GM12878 (cell line): Measurements from ENCODE around the gene DYNC2H1. TPM values are rescaled to one million over a fixed set of nuclear protein-coding genes. Genes with fewer than 3 reads are reported as not detected.

Experiments used
- JUND ChIP-seq: IDR thresholded peaks from 2 replicates; pipeline ENCODE4 v1.6.1; 2012; ENCODE audit warnings: low read depth, mild to moderate bottlenecking, low read length, improper control_type of control experiment, moderate library complexity
- MEF2A ChIP-seq: IDR thresholded peaks from 2 replicates; pipeline ENCODE4 v1.6.1; 2011; ENCODE audit warnings: low read depth, mild to moderate bottlenecking, low read length, moderate library complexity; ENCODE audit not compliant: insufficient read depth
- NR2F1 ChIP-seq: fragments of 450-650 bp; conservative IDR thresholded peaks from 2 replicates; pipeline ENCODE4 v1.6.1; 2017; ENCODE audit warnings: mild to moderate bottlenecking
- POLR2AphosphoS2 ChIP-seq: IDR thresholded peaks from 2 replicates; pipeline ENCODE4 v1.6.1; 2011; ENCODE audit warnings: low read depth, mild to moderate bottlenecking, low read length, improper control_type of control experiment, moderate library complexity
- PRDM15 ChIP-seq: fragments of 450-650 bp; formaldehyde crosslinking; IDR thresholded peaks from 2 replicates; pipeline ENCODE4 v1.4.0; 2020; ENCODE audit warnings: mild to moderate bottlenecking, moderate library complexity
- SRF ChIP-seq, 2 experiments: IDR thresholded peaks; 2 replicates each; pipeline ENCODE4 v1.6.1; 2011; ENCODE audit warnings: low read depth in 2 of 2, low read length in 2 of 2, mild to moderate bottlenecking in 1 of 2, moderate library complexity in 1 of 2
- WRNIP1 ChIP-seq: IDR thresholded peaks from 2 replicates; pipeline ENCODE4 v1.6.1; 2011; ENCODE audit warnings: low read depth, low read length, improper control_type of control experiment, borderline replicate concordance
- ZBTB40 ChIP-seq: fragments of 450-650 bp; IDR thresholded peaks from 2 replicates; pipeline ENCODE4 v1.6.1; 2016; ENCODE audit warnings: mild to moderate bottlenecking, moderate library complexity, borderline replicate concordance
- polyA plus RNA-seq, 11 experiments: library from polyadenylated mRNA; depleted of rRNA in 4 of 11; unstranded in 6 of 11; stranded (reverse) in 5 of 11; fragments of >200 nt; fragmentation: Nextera tagmentation in 4 of 11; fragmentation: Illumina TruSeq in 1 of 11; extraction: Ambion mirVana in 4 of 11; extraction: Trizol in 1 of 11; gene quantifications; 1 replicate in 1 of 11; 2 replicates in 10 of 11; pipeline versions ENCODE4 v1.2.1 to v1.2.3, GENCODE V29; 2011 to 2016; ENCODE audit warnings: inconsistent platforms in 2 of 11, missing spikeins in 2 of 11, low read depth in 1 of 11
- total RNA-seq, 4 experiments: library from RNA; depleted of rRNA in 3 of 4; stranded (reverse); fragments of >200 nt in 3 of 4; fragmentation: Illumina TruSeq in 1 of 4; extraction: Trizol in 1 of 4; gene quantifications; 2 replicates each; pipeline versions ENCODE4 v1.2.1 to v1.2.3, GENCODE V29; 2013 to 2021
- TF ChIP-seq, protein P1 (sequence below): fragments of 450-650 bp; IDR thresholded peaks from 2 replicates; pipeline ENCODE4 v1.6.1; 2017; ENCODE audit warnings: mild to moderate bottlenecking, moderate library complexity

Gene DYNC2H1
- total and polyA plus RNA-seq, 10 of the 15 experiments (the other 5 are each of a cell fraction or from before 2014, with no cell fraction given): 0.12 to 3.9 (median 0.23) TPM; not detected in 2

- no peak for TF ChIP-seq NR2F1
- TF ChIP-seq POLR2AphosphoS2: no peak
- TF ChIP-seq WRNIP1: no peak
- no peak for TF ChIP-seq PRDM15 (CRISPR knock-in tag)
- TF ChIP-seq ZBTB40: no peak
- TF ChIP-seq SRF (IDR thresholded peaks at IDR 0.05; ENCODE audit: low read depth in 2 of 2, low read length in 2 of 2): no peak
- TF ChIP-seq, protein P1, sequence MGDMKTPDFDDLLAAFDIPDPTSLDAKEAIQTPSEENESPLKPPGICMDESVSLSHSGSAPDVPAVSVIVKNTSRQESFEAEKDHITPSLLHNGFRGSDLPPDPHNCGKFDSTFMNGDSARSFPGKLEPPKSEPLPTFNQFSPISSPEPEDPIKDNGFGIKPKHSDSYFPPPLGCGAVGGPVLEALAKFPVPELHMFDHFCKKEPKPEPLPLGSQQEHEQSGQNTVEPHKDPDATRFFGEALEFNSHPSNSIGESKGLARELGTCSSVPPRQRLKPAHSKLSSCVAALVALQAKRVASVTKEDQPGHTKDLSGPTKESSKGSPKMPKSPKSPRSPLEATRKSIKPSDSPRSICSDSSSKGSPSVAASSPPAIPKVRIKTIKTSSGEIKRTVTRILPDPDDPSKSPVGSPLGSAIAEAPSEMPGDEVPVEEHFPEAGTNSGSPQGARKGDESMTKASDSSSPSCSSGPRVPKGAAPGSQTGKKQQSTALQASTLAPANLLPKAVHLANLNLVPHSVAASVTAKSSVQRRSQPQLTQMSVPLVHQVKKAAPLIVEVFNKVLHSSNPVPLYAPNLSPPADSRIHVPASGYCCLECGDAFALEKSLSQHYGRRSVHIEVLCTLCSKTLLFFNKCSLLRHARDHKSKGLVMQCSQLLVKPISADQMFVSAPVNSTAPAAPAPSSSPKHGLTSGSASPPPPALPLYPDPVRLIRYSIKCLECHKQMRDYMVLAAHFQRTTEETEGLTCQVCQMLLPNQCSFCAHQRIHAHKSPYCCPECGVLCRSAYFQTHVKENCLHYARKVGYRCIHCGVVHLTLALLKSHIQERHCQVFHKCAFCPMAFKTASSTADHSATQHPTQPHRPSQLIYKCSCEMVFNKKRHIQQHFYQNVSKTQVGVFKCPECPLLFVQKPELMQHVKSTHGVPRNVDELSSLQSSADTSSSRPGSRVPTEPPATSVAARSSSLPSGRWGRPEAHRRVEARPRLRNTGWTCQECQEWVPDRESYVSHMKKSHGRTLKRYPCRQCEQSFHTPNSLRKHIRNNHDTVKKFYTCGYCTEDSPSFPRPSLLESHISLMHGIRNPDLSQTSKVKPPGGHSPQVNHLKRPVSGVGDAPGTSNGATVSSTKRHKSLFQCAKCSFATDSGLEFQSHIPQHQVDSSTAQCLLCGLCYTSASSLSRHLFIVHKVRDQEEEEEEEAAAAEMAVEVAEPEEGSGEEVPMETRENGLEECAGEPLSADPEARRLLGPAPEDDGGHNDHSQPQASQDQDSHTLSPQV: no peak
- TF ChIP-seq JUND: no peak
- no peak for TF ChIP-seq MEF2A
Observed at GRCh38 chr11:103528596-103528995, 419.4 kb downstream of the DYNC2H1 start (continued).
